GM12878 (cell line): ENCODE results near the gene RRM2.

Experiments
- BACH1 ChIP-seq: fragments of 450-650 bp; IDR thresholded peaks from 2 replicates; pipeline ENCODE4 v1.6.1; 2017; ENCODE audit warnings: mild to moderate bottlenecking, borderline replicate concordance
- CBFB ChIP-seq: IDR thresholded peaks from 2 replicates; pipeline ENCODE4 v1.6.1; 2016; ENCODE audit warnings: antibody characterized with exemption, low read depth
- CHD4 ChIP-seq: fragments of 200-600 bp; sonication (generic); IDR thresholded peaks from 2 replicates; pipeline ENCODE4 v1.6.1; 2016; ENCODE audit warnings: mild to moderate bottlenecking
- JUND ChIP-seq: IDR thresholded peaks from 2 replicates; pipeline ENCODE4 v1.6.1; 2012; ENCODE audit warnings: low read depth, mild to moderate bottlenecking, low read length, improper control_type of control experiment, moderate library complexity
- MXI1 ChIP-seq: fragments of 150-350 bp; IDR thresholded peaks from 2 replicates; pipeline ENCODE4 v1.6.1; 2011; ENCODE audit warnings: low read depth, mild to moderate bottlenecking, inconsistent platforms, low read length, improper control_type of control experiment
- NFYB ChIP-seq: IDR thresholded peaks from 2 replicates; pipeline ENCODE4 v1.6.1; 2011; ENCODE audit warnings: low read depth, mild to moderate bottlenecking, low read length, improper control_type of control experiment, moderate library complexity; ENCODE audit not compliant: insufficient read depth
- POLR2A ChIP-seq: IDR thresholded peaks from 2 replicates; pipeline ENCODE4 v1.6.1; 2011; ENCODE audit warnings: low read depth, mild to moderate bottlenecking, low read length
- POLR2AphosphoS2 ChIP-seq: IDR thresholded peaks from 2 replicates; pipeline ENCODE4 v1.6.1; 2011; ENCODE audit warnings: low read depth, mild to moderate bottlenecking, low read length, improper control_type of control experiment, moderate library complexity
- POLR2AphosphoS5 ChIP-seq: IDR thresholded peaks from 2 replicates; pipeline ENCODE4 v1.6.1; 2011; ENCODE audit warnings: mild to moderate bottlenecking, low read length, inconsistent platforms
- ZBED1 ChIP-seq: IDR thresholded peaks from 2 replicates; pipeline ENCODE4 v1.6.1; 2016; ENCODE audit warnings: borderline replicate concordance
- TF ChIP-seq, protein P1 (sequence below): IDR thresholded peaks from 2 replicates; pipeline ENCODE4 v1.6.1; 2011; ENCODE audit warnings: low read depth, low read length, improper control_type of control experiment, borderline replicate concordance
- TF ChIP-seq, protein P2 (sequence below), 3 experiments: IDR thresholded peaks in 2 of 3; conservative IDR thresholded peaks in 1 of 3; 2 replicates each; pipeline ENCODE4 v1.5.1; 2011; ENCODE audit warnings: low read depth in 3 of 3, low read length in 3 of 3, mild to moderate bottlenecking in 3 of 3, control low read depth in 2 of 3, moderate library complexity in 2 of 3, inconsistent platforms in 1 of 3, mixed read lengths in 1 of 3; ENCODE audit not compliant: control insufficient read depth in 2 of 3, insufficient read depth in 1 of 3; ENCODE audit errors: extremely low read depth in 1 of 3
- TF ChIP-seq, protein P3 (sequence below): fragments of 450-650 bp; IDR thresholded peaks from 2 replicates; pipeline ENCODE4 v1.6.1; 2017; ENCODE audit warnings: mild to moderate bottlenecking, moderate library complexity

DNA sequence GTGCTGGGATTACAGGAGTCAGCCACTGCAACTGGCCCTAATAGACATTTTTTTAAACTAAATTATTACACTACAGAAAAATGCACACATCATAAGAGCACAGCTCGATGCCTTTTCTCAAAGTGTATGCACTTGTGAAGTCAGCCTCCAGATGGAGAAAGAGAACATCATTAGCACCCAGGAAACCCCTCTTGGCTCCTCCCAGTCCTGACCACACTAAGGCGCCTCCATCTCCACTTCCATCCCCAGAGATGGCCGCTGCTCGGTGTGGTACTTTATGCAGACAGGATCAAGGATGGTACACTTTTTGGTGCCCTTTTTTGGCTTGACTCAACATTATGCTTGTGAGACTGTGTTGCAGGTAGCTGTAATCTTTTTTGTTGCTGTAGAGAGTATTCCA lies 34.8 kb downstream of the RRM2 start:
- no peak for TF ChIP-seq CBFB
- no peak for TF ChIP-seq POLR2AphosphoS2
- no peak for TF ChIP-seq JUND
- TF ChIP-seq MXI1 = no peak
- TF ChIP-seq BACH1 = no peak
- no peak for TF ChIP-seq POLR2A
- TF ChIP-seq, protein P1, sequence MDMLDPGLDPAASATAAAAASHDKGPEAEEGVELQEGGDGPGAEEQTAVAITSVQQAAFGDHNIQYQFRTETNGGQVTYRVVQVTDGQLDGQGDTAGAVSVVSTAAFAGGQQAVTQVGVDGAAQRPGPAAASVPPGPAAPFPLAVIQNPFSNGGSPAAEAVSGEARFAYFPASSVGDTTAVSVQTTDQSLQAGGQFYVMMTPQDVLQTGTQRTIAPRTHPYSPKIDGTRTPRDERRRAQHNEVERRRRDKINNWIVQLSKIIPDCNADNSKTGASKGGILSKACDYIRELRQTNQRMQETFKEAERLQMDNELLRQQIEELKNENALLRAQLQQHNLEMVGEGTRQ = no peak
- TF ChIP-seq, protein P2, sequence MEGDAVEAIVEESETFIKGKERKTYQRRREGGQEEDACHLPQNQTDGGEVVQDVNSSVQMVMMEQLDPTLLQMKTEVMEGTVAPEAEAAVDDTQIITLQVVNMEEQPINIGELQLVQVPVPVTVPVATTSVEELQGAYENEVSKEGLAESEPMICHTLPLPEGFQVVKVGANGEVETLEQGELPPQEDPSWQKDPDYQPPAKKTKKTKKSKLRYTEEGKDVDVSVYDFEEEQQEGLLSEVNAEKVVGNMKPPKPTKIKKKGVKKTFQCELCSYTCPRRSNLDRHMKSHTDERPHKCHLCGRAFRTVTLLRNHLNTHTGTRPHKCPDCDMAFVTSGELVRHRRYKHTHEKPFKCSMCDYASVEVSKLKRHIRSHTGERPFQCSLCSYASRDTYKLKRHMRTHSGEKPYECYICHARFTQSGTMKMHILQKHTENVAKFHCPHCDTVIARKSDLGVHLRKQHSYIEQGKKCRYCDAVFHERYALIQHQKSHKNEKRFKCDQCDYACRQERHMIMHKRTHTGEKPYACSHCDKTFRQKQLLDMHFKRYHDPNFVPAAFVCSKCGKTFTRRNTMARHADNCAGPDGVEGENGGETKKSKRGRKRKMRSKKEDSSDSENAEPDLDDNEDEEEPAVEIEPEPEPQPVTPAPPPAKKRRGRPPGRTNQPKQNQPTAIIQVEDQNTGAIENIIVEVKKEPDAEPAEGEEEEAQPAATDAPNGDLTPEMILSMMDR (IDR thresholded peaks at IDR 0.05 in 2 of 3, conservative IDR thresholded peaks at IDR 0.05 in 1 of 3; ENCODE audit: control insufficient read depth in 2 of 3, extremely low read depth in 1 of 3, insufficient read depth in 1 of 3, low read depth in 3 of 3, low read length in 3 of 3) = no peak
- TF ChIP-seq, protein P3, sequence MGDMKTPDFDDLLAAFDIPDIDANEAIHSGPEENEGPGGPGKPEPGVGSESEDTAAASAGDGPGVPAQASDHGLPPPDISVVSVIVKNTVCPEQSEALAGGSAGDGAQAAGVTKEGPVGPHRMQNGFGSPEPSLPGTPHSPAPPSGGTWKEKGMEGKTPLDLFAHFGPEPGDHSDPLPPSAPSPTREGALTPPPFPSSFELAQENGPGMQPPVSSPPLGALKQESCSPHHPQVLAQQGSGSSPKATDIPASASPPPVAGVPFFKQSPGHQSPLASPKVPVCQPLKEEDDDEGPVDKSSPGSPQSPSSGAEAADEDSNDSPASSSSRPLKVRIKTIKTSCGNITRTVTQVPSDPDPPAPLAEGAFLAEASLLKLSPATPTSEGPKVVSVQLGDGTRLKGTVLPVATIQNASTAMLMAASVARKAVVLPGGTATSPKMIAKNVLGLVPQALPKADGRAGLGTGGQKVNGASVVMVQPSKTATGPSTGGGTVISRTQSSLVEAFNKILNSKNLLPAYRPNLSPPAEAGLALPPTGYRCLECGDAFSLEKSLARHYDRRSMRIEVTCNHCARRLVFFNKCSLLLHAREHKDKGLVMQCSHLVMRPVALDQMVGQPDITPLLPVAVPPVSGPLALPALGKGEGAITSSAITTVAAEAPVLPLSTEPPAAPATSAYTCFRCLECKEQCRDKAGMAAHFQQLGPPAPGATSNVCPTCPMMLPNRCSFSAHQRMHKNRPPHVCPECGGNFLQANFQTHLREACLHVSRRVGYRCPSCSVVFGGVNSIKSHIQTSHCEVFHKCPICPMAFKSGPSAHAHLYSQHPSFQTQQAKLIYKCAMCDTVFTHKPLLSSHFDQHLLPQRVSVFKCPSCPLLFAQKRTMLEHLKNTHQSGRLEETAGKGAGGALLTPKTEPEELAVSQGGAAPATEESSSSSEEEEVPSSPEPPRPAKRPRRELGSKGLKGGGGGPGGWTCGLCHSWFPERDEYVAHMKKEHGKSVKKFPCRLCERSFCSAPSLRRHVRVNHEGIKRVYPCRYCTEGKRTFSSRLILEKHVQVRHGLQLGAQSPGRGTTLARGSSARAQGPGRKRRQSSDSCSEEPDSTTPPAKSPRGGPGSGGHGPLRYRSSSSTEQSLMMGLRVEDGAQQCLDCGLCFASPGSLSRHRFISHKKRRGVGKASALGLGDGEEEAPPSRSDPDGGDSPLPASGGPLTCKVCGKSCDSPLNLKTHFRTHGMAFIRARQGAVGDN = no peak
- no peak for TF ChIP-seq POLR2AphosphoS5
- TF ChIP-seq ZBED1 = no peak
- no peak for TF ChIP-seq CHD4
- no peak for TF ChIP-seq NFYB
